Thyroid gland (tissue), 4 donors: ENCODE data around the gene SYT9. TPM values are rescaled to one million over a fixed set of nuclear protein-coding genes. Genes with fewer than 3 reads are reported as not detected.
A peak's percentile ranks its signal among the peaks of the same experiment; 100 is the strongest.

Experiments used
- DNase-seq, 2 donors: peaks; one replicate each; pipeline ENCODE4 v3.0.0-alpha.2; 2019
- H3K27ac ChIP-seq, 3 donors: fragments of 200-600 bp; sonication (generic); 1 replicate in 2 of 3; 2 replicates in 1 of 3; pipeline ENCODE4 v1.5.1; 2016 to 2019; ENCODE audit warnings: mild to moderate bottlenecking in 1 of 3, moderate library complexity in 1 of 3
- H3K27me3 ChIP-seq: fragments of 200-600 bp; sonication (generic); one replicate; pipeline ENCODE4 v1.5.1; 2019
- H3K36me3 ChIP-seq, 2 donors: fragments of 200-600 bp; sonication (generic); one replicate each; pipeline ENCODE4 v1.5.1; 2016 to 2019
- H3K4me1 ChIP-seq, 2 donors: fragments of 200-600 bp; sonication (generic); one replicate each; pipeline ENCODE4 v1.5.1; 2017 to 2019
- H3K4me3 ChIP-seq, 3 donors: fragments of 200-600 bp; sonication (generic); replicated peaks in 1 of 3; 1 replicate in 2 of 3; 2 replicates in 1 of 3; pipeline ENCODE4 v1.5.1; 2016; ENCODE audit warnings: mild to moderate bottlenecking in 1 of 3
- H3K9me3 ChIP-seq: fragments of 200-600 bp; sonication (generic); one replicate; pipeline ENCODE4 v1.5.1; 2017
- CTCF ChIP-seq, 6 experiments: fragments of 200-600 bp in 3 of 6; fragments of 450-650 bp in 3 of 6; sonication (generic) in 3 of 6; IDR thresholded peaks; one replicate each; pipeline ENCODE4 v1.5.1; 2016 to 2019; ENCODE audit warnings: antibody characterized with exemption in 6 of 6, mild to moderate bottlenecking in 2 of 6, inconsistent platforms in 1 of 6, moderate library complexity in 1 of 6
- POLR2A ChIP-seq, 2 donors: fragments of 450-650 bp; IDR thresholded peaks; one replicate each; pipeline ENCODE4 v1.6.1; 2017; ENCODE audit warnings: antibody characterized with exemption in 2 of 2, mild to moderate bottlenecking in 2 of 2, moderate library complexity in 1 of 2
- WGBS, 2 donors: methylation state at CpG; one replicate each; pipeline ENCODE4 v1.1.5; 2017; 5-methylcytosine and 5-hydroxymethylcytosine counted together
- intact Hi-C: fragments of 100-400 bp; cut with DNase I; formaldehyde crosslinking; loops from one replicate; pipeline ENCODE4 v1.15.1; 2023
- total RNA-seq, 4 donors: library from RNA; depleted of rRNA; stranded (reverse); fragments of >200 nt; gene quantifications; one replicate each; pipeline ENCODE4 v1.2.3, GENCODE V29; 2016

SYT9 gene
- total RNA-seq, 4 donors from 2014 or later, result 1.3 to 7.6 (median 4.2) TPM

GRCh38 chr11:7250166-7250565 lies 1.5 kb upstream of the SYT9 start:
- Histone ChIP-seq H3K36me3 (no peaks in the 10 kb centered on the region), H3K9me3 (no peaks in the 10 kb centered on the region), H3K4me3 (no peak overlapping the region), H3K27me3 (no peaks in the 10 kb centered on the region), H3K4me1 (peaks cover 9% of the 10 kb centered on the region in 2 donors), H3K27ac (no peak overlapping the region)
- DNase-seq, result no peak
- intact Hi-C loops, result no loop called here
- 83 to 88% methylated on average over 3 of the region's 3 CpGs for WGBS, 2 donors
- TF ChIP-seq CTCF (IDR thresholded peaks at IDR 0.05) (no peak), POLR2A (IDR thresholded peaks at IDR 0.05) (no peak)

GRCh38 chr11:7251487-7251835 lies 243 bp upstream of the SYT9 start:
- intact Hi-C loops, result no loop called here
- no peak for DNase-seq
- Histone ChIP-seq H3K4me3 (peak overlapping the region; percentile 9 to 56 (median 48)), H3K27me3 (no peaks in the 10 kb centered on the region), H3K9me3 (no peaks in the 10 kb centered on the region), H3K36me3 (no peaks in the 10 kb centered on the region), H3K4me1 (peaks cover 9% of the 10 kb centered on the region in 2 donors), H3K27ac (no peak overlapping the region)
- 4 to 7% methylated on average over 5 to 12 of the region's 28 CpGs for WGBS, 2 donors
- TF ChIP-seq POLR2A (IDR thresholded peaks at IDR 0.05) (no peak), CTCF (IDR thresholded peaks at IDR 0.05) (no peak)

- peak overlapping the region; percentile 9 to 56 (median 48) for H3K4me3 ChIP-seq
- H3K27me3 ChIP-seq, result no peaks in the 10 kb centered on the region
- TF ChIP-seq CTCF (IDR thresholded peaks at IDR 0.05) (no peak), POLR2A (IDR thresholded peaks at IDR 0.05) (no peak)
- whole genome bisulfite sequencing, 2 donors, result 10 to 11% methylated on average over 12 to 33 of the region's 33 CpGs
- H3K27ac ChIP-seq, result no peak overlapping the region
- peaks cover 9% of the 10 kb centered on the region in 2 donors for H3K4me1 ChIP-seq
- no peaks in the 10 kb centered on the region for H3K36me3 ChIP-seq
- no peaks in the 10 kb centered on the region for H3K9me3 ChIP-seq
- peak; percentile 11 to 13 for DNase-seq
- intact Hi-C loops, result no loop called here
Measured at GRCh38 chr11:7252683-7253213, 1.0 kb downstream of the SYT9 start.

- H3K27ac ChIP-seq, result no peak overlapping the region
- no peaks in the 10 kb centered on the region for H3K36me3 ChIP-seq
- 67 to 68% methylated on average over 6 of the region's 6 CpGs for WGBS, 2 donors
- no peaks in the 10 kb centered on the region for H3K27me3 ChIP-seq
- H3K9me3 ChIP-seq, result no peaks in the 10 kb centered on the region
- H3K4me1 ChIP-seq, result peaks cover 9% of the 10 kb centered on the region in 2 donors
- intact Hi-C loops, result no loop called here
- no peak overlapping the region for H3K4me3 ChIP-seq
- DNase-seq, result no peak
- TF ChIP-seq CTCF (IDR thresholded peaks at IDR 0.05), result no peak
- TF ChIP-seq POLR2A (IDR thresholded peaks at IDR 0.05), result no peak
Measured at GRCh38 chr11:7253800-7254199, 2.1 kb downstream of the SYT9 start.

DNA sequence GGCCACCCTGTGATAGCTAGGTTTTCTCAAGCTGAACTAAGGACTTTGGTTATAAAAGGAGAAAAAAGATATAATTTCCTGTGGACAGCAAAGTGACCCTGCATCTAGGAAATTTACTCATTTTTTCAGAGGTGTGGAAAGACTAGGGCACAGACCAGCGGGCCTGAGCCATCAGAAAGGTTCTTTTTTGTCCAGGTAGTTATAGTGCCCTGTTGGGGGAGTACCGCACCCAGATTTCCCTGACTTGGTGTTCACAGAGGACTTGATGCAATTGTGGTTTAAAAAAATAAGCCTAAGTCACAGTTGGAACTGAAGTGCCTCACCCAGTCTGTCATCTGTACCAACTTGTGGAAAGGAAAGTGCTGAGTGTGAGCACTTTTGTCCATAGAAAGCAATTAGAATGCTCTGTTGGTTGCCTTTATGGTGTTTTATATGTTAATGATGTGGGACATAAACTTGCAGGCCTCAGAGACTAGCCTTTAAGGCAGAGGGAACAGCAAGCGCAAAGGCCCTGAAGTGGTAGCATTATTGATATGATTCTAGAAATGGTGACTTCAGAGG lies 3.1 kb downstream of the SYT9 start:
- H3K27me3 ChIP-seq, result no peaks in the 10 kb centered on the region
- no peaks in the 10 kb centered on the region for H3K9me3 ChIP-seq
- H3K4me1 ChIP-seq, result peaks cover 9% of the 10 kb centered on the region in 2 donors
- no peak overlapping the region for H3K27ac ChIP-seq
- no peak for TF ChIP-seq CTCF (IDR thresholded peaks at IDR 0.05)
- intact Hi-C loops, result no loop called here
- no peaks in the 10 kb centered on the region for H3K36me3 ChIP-seq
- no peak for DNase-seq
- WGBS, 2 donors, result 62 to 74% methylated on average over 3 of the region's 3 CpGs
- no peak overlapping the region for H3K4me3 ChIP-seq
